Measurements from ENCODE around the gene RNF141.

The RNF141 gene

DNA sequence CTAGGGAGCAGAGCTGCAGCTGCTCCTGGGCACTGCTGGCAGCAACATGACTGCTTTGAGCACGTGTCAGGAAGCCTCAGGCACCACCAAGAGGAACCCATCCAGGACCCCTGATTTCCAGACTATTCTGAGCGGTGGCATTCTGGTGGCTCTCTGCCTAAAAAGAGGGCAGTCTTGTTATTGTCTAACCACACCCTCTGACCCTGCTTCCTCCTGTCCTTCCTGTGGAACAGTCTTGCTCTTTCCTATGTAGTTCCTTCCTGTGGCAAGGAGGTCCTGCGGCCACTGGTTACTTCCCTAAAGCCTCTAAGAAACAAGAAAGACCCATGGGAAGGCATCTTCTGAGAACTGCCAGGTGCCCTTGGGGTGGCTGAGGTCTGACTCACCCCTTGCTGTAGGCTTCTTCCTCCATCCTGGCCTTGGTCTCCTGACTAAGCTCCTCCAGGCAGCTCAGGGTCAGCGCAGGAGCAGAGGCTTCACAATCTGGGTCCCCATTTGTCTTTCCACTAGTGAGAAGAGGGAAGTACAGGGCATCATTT lies 40.6 kb upstream of the RNF141 start:
- TF ChIP-seq, protein P1, sequence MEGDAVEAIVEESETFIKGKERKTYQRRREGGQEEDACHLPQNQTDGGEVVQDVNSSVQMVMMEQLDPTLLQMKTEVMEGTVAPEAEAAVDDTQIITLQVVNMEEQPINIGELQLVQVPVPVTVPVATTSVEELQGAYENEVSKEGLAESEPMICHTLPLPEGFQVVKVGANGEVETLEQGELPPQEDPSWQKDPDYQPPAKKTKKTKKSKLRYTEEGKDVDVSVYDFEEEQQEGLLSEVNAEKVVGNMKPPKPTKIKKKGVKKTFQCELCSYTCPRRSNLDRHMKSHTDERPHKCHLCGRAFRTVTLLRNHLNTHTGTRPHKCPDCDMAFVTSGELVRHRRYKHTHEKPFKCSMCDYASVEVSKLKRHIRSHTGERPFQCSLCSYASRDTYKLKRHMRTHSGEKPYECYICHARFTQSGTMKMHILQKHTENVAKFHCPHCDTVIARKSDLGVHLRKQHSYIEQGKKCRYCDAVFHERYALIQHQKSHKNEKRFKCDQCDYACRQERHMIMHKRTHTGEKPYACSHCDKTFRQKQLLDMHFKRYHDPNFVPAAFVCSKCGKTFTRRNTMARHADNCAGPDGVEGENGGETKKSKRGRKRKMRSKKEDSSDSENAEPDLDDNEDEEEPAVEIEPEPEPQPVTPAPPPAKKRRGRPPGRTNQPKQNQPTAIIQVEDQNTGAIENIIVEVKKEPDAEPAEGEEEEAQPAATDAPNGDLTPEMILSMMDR (conservative IDR thresholded peaks at IDR 0.05; ENCODE audit: low read length), result no peak
- no peak overlapping the region for H3K4me3 ChIP-seq (ENCODE audit: low read length)
- no peak for DNase-seq (ENCODE audit: low read depth)

DNA sequence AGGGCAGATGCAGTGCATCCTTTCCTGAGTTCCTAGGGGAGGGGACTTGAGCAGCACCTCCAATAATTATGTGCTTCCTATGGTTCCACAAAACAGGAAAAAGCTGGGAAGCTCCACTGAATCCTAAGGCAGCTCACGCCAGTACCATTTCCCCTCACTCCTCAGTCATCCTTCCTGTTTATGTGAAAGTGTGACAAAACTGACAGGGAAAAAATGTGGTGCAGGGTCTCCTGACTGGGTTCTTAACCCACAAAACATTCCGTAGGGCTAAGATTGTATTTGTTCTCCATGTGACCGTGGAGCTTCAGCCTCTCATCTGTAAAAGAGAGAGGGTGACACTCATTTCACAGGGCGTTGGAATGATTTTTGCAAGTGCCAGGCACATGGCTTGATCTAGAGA lies 39.6 kb upstream of the RNF141 start:
- TF ChIP-seq, protein P1 (conservative IDR thresholded peaks at IDR 0.05; ENCODE audit: low read length), result no peak
- no peak for DNase-seq (ENCODE audit: low read depth)
- H3K4me3 ChIP-seq (ENCODE audit: low read length), result no peak overlapping the region

DNA sequence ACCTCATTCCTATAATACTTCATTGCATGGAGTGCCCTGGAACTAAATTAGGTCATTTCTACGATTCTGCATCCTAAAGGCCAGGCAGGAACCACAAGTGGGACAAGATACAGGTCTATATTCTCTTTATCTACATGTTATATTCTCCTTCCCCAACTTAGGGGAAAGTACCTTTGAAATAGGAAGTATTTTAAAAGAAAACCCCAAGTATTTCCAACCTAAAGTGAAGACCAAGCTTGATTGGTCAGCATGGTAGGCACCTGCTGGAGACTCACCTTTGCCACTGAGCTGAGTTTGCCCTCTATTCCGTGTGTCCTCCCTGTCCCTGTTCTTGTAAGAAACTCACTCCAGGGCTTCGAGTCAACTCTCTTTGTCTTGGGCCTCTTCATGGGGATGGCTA lies 38.7 kb upstream of the RNF141 start:
- H3K4me3 ChIP-seq (ENCODE audit: low read length), result no peak overlapping the region
- DNase-seq (ENCODE audit: low read depth), result no peak
- TF ChIP-seq, protein P1 (conservative IDR thresholded peaks at IDR 0.05; ENCODE audit: low read length), result no peak

DNA sequence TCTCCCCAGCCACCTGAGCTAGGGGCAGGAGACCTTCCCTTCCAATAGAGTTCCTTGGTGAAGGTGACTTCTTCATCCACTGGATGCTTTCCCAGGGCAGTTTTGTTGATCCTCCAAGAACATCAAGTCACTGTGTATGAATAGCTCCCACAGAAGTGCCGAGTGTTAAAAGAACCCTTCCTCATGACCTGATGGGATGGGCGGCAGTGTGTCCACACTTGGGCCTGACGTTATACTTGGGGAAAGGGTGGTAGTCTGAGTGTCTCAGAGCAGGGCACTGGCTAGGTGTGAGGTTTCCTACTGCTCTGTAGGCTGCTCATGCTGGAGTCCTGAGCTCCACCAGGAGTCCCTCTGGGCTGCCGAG lies 35.0 kb upstream of the RNF141 start:
- DNase-seq (ENCODE audit: low read depth), result no peak
- TF ChIP-seq, protein P1 (conservative IDR thresholded peaks at IDR 0.05; ENCODE audit: low read length), result no peak
- no peak overlapping the region for H3K4me3 ChIP-seq (ENCODE audit: low read length)

DNA sequence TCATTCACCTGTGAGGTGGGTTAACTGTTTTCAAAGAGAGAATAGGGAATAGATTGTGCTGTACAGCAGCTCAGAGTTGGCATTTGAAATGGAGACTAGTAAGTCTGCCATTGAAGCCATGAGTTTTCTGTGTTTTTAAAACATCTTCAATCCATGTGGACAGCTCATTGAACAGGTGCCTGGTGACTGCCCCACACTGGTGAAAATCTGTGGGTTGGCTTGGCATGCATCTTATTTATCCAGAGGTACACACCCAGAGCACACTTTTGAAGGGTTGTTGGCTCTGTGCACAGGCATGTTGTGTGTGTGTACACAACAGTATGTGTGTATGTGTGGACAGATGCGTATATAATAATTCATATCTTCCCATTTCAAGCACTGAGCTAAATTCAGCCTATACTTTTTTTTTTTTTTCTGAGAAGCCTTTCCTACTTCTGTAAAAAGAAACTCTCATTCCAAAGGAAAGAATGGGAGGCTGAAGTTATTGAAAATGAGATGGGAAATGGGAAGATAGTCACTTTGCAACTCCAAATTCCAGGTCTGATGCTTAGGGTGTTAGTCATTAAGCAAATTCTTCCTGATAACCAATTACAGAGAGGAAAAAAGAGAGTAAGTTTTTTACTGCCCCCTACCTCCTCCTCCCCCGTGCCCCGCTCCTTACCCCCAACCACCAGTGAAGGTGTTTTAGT lies 34.5 kb upstream of the RNF141 start:
- H3K4me3 ChIP-seq (ENCODE audit: low read length), result no peak overlapping the region
- TF ChIP-seq, protein P1 (conservative IDR thresholded peaks at IDR 0.05; ENCODE audit: low read length), result no peak
- DNase-seq (ENCODE audit: low read depth), result no peak

DNA sequence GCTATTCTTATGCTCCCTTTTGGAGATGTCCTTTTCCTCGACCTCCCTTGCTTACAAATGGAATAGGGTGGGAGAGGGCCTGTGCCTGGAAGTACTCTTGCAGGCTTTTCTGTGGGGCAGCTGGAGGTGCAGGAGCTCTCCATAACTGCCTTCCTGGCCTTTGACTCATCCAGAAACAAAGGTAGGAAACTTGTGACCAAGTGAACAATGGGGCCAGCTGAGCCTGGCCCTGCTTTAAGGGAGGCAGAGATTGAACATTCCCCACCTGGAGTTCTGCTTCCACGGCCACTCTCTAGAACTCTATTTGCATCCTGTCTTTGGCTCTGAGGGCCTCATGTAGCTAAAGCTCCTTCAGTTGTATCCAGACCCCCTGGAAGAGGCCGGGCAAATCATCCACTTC lies 32.6 kb upstream of the RNF141 start:
- TF ChIP-seq, protein P1 (conservative IDR thresholded peaks at IDR 0.05; ENCODE audit: low read length), result no peak
- DNase-seq (ENCODE audit: low read depth), result no peak
- no peak overlapping the region for H3K4me3 ChIP-seq (ENCODE audit: low read length)

DNA sequence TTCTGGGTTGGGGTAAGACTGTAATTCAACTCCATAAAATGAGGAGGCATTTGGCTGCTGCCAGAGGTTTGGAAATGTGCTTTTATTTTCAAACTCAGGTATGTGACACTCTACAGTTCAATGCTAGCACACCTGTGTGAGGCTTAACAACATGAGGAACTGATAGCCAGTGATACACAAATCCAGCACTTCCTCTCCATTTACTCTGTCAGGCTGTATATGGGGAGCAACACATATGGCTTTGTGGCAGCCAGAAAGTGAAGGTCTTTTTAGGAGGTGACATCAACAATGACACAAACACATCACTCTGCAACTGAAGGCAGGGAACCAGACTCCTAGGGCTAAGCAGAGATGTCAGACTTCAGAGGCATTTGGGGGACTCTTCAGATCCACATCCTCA lies 32.0 kb upstream of the RNF141 start:
- no peak overlapping the region for H3K4me3 ChIP-seq (ENCODE audit: low read length)
- DNase-seq (ENCODE audit: low read depth), result no peak
- TF ChIP-seq, protein P1 (conservative IDR thresholded peaks at IDR 0.05; ENCODE audit: low read length), result no peak

All from AG10803 (cell line).